Prostate gland (tissue), 2 donors: Measurements from ENCODE around the gene CGB2.

Source experiments
- CTCF ChIP-seq, 4 experiments: fragments of 200-600 bp in 2 of 4; fragments of 450-650 bp in 2 of 4; sonication (generic) in 2 of 4; IDR thresholded peaks; 1 replicate in 3 of 4; 2 replicates in 1 of 4; pipeline ENCODE4 v1.5.1; 2016 to 2019; ENCODE audit warnings: antibody characterized with exemption in 4 of 4, mild to moderate bottlenecking in 2 of 4, moderate library complexity in 2 of 4
- POLR2A ChIP-seq: fragments of 450-650 bp; IDR thresholded peaks from one replicate; pipeline ENCODE4 v1.6.1; 2016; ENCODE audit warnings: antibody characterized with exemption, mild to moderate bottlenecking
- POLR2AphosphoS5 ChIP-seq: sonication (generic); formaldehyde crosslinking; IDR thresholded peaks from one replicate; pipeline ENCODE4 v1.6.1; 2017; ENCODE audit warnings: antibody characterized with exemption

DNA sequence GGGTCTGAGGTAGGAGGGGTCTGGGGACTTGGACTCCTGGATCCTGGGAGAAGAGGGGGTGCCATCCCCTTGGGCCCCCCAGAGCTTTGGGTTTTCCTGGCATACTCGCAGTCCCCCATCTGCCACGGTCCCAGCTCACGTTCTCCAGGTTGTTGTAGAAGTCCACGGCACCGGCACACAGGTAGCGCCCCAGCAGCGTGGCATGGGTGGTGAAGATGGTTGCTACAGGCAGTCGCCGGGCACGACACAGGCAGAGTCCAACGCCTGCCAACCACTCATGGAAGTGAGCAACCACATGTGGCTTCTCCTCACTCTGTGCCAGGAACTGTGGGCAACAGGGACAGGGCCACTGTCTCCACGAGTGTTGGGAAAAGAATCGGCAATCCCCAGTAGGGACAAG lies 46.0 kb upstream of the CGB2 start:
- no peak for TF ChIP-seq CTCF (IDR thresholded peaks at IDR 0.05)
- no peak for TF ChIP-seq POLR2AphosphoS5
- no peak for TF ChIP-seq POLR2A
